Mesendoderm (in vitro differentiated cells): ENCODE results near the gene ZNF521.
"Not testable (repeated sequence)": the region's sequence is repeated elsewhere in the genome, so short reads cannot be mapped to it uniquely, and the experiment has no call there.

Experiments used
- DNase-seq: peaks from one replicate; pipeline ENCODE4 v3.0.0; 2013
- H2AK5ac ChIP-seq: 2 replicates; pipeline ENCODE4 v1.6.1; 2013; ENCODE audit warnings: low read length, inconsistent platforms
- H2BK120ac ChIP-seq: 2 replicates; pipeline ENCODE4 v1.6.1; 2013; ENCODE audit warnings: low read depth, mild to moderate bottlenecking, low read length, moderate library complexity, mixed read lengths
- H2BK15ac ChIP-seq: replicated peaks from 2 replicates; pipeline ENCODE4 v1.6.1; 2013; ENCODE audit warnings: low read depth, mild to moderate bottlenecking, moderate library complexity
- H2BK5ac ChIP-seq: 2 replicates; pipeline ENCODE4 v1.6.1; 2013; ENCODE audit warnings: low read length, inconsistent platforms
- H3K18ac ChIP-seq: 2 replicates; pipeline ENCODE4 v1.6.1; 2013; ENCODE audit warnings: mild to moderate bottlenecking, low read length, mixed read lengths
- H3K23ac ChIP-seq: one replicate; pipeline ENCODE4 v1.6.1; 2013; ENCODE audit warnings: low read length
- H3K27ac ChIP-seq: 2 replicates; pipeline ENCODE4 v1.5.1; 2013; ENCODE audit warnings: low read depth, mild to moderate bottlenecking, inconsistent platforms, low read length, moderate library complexity
- H3K27me3 ChIP-seq: 2 replicates; pipeline ENCODE4 v1.6.1; 2013; ENCODE audit warnings: low read length, control low read depth, mild to moderate bottlenecking, inconsistent platforms; ENCODE audit not compliant: insufficient read depth, poor library complexity
- H3K36me3 ChIP-seq: 2 replicates; pipeline ENCODE4 v1.6.1; 2013; ENCODE audit warnings: low read length, inconsistent platforms; ENCODE audit not compliant: control insufficient read depth, insufficient read depth
- H3K4ac ChIP-seq: one replicate; pipeline ENCODE4 v1.6.1; 2013; ENCODE audit warnings: low read depth, mild to moderate bottlenecking, low read length, moderate library complexity
- H3K4me1 ChIP-seq: 2 replicates; pipeline ENCODE4 v1.6.1; 2013; ENCODE audit warnings: low read depth, low read length, inconsistent platforms; ENCODE audit not compliant: control insufficient read depth
- H3K4me2 ChIP-seq: 2 replicates; pipeline ENCODE4 v1.6.1; 2013; ENCODE audit warnings: low read length
- H3K4me3 ChIP-seq: 2 replicates; pipeline ENCODE4 v1.5.1; 2013; ENCODE audit warnings: mild to moderate bottlenecking, low read length
- H3K56ac ChIP-seq: one replicate; pipeline ENCODE4 v1.6.1; 2013; ENCODE audit warnings: low read length
- H3K79me1 ChIP-seq: 2 replicates; pipeline ENCODE4 v1.6.1; 2013; ENCODE audit warnings: low read length, inconsistent platforms
- H3K79me2 ChIP-seq: 2 replicates; pipeline ENCODE4 v1.6.1; 2013; ENCODE audit warnings: mild to moderate bottlenecking, low read length; ENCODE audit not compliant: control insufficient read depth, insufficient read depth
- H3K9ac ChIP-seq: 2 replicates; pipeline ENCODE4 v1.6.1; 2013; ENCODE audit warnings: low read length, inconsistent platforms
- H4K5ac ChIP-seq: one replicate; pipeline ENCODE4 v1.6.1; 2013; ENCODE audit warnings: low read length
- H4K8ac ChIP-seq: one replicate; pipeline ENCODE4 v1.6.1; 2013; ENCODE audit warnings: low read depth, mild to moderate bottlenecking, control low read depth, low read length, moderate library complexity
- WGBS: extraction: QIAGEN DNeasy Blood & Tissue Kit; methylation state at CpG from one replicate; pipeline ENCODE4 v1.1.7; 2013; ENCODE audit warnings: low lambda C conversion rate, missing lambda C conversion rate; ENCODE audit not compliant: insufficient coverage; ENCODE audit errors: extremely low coverage; 5-methylcytosine and 5-hydroxymethylcytosine counted together

Gene ZNF521

DNA sequence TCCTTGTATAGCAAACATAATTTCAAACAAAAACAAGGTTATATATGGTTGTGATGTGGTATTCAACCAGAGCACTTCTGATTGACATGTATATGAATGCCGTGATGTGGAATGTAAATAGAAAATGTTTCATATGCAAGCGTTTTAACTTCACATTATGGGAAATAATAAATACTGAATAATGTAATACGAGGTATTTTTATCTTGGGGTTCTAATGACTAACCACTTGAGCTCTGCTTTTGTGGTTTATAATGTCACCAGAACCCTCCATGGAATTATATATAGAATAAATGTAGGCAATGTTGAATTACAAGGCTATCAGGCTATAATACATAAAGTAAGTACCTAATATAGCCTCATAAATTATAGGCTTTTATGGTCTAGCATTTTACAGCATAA is 72.4 kb downstream of the ZNF521 start:
- 100% methylated on average over 2 of the region's 3 CpGs for WGBS
- Histone ChIP-seq H3K27ac (no peak overlapping the region), H4K5ac (no peak overlapping the region), H3K9ac (no peak overlapping the region), H3K4me1 (no peaks in the 10 kb centered on the region), H3K27me3 (no peaks in the 10 kb centered on the region), H2BK15ac (no peak overlapping the region), H2BK120ac (no peak overlapping the region), H2BK5ac (no peak overlapping the region), H3K18ac (no peak overlapping the region), H3K79me1 (peaks cover 4% of the 10 kb centered on the region), H3K36me3 (no peaks in the 10 kb centered on the region), H3K56ac (no peak overlapping the region), H3K79me2 (no peaks in the 10 kb centered on the region), H3K23ac (no peak overlapping the region), H3K4me3 (no peak overlapping the region), H3K4me2 (no peak overlapping the region), H3K4ac (no peak overlapping the region), H2AK5ac (no peak overlapping the region), H4K8ac (no peak overlapping the region)
- DNase-seq: no peak

- Histone ChIP-seq H2BK5ac (no peak overlapping the region), H3K27ac (no peak overlapping the region), H3K4ac (no peak overlapping the region), H3K79me1 (peaks cover 4% of the 10 kb centered on the region), H3K9ac (no peak overlapping the region), H3K79me2 (no peaks in the 10 kb centered on the region), H3K4me3 (no peak overlapping the region), H3K4me1 (no peaks in the 10 kb centered on the region), H2BK120ac (no peak overlapping the region), H4K8ac (no peak overlapping the region), H2BK15ac (no peak overlapping the region), H3K23ac (no peak overlapping the region), H3K27me3 (no peaks in the 10 kb centered on the region), H3K36me3 (no peaks in the 10 kb centered on the region), H2AK5ac (no peak overlapping the region), H4K5ac (no peak overlapping the region), H3K18ac (no peak overlapping the region), H3K4me2 (no peak overlapping the region), H3K56ac (no peak overlapping the region)
- DNase-seq: no peak
- no CpG with 5 or more reads among the region's 2 CpGs for WGBS
Measured at GRCh38 chr18:25279133-25279532, 72.8 kb downstream of the ZNF521 start.

- no peak overlapping the region for H3K4me3 ChIP-seq
- H3K79me1 ChIP-seq: peaks cover 4% of the 10 kb centered on the region
- H3K56ac ChIP-seq: no peak overlapping the region
- no peaks in the 10 kb centered on the region for H3K79me2 ChIP-seq
- H3K4me2 ChIP-seq: no peak overlapping the region
- no peak overlapping the region for H3K18ac ChIP-seq
- no peak overlapping the region for H2BK15ac ChIP-seq
- H3K27me3 ChIP-seq: no peaks in the 10 kb centered on the region
- no peak overlapping the region for H2BK5ac ChIP-seq
- no peak overlapping the region for H2AK5ac ChIP-seq
- no peak overlapping the region for H3K23ac ChIP-seq
- H3K9ac ChIP-seq: no peak overlapping the region
- no peak overlapping the region for H2BK120ac ChIP-seq
- no peaks in the 10 kb centered on the region for H3K36me3 ChIP-seq
- H3K4me1 ChIP-seq: no peaks in the 10 kb centered on the region
- no peak overlapping the region for H4K8ac ChIP-seq
- H3K4ac ChIP-seq: no peak overlapping the region
- H3K27ac ChIP-seq: no peak overlapping the region
- no peak for DNase-seq
- no peak overlapping the region for H4K5ac ChIP-seq
- no CpG with 5 or more reads among the region's 4 CpGs for WGBS
Measured at GRCh38 chr18:25278394-25278793, 73.6 kb downstream of the ZNF521 start.

DNA sequence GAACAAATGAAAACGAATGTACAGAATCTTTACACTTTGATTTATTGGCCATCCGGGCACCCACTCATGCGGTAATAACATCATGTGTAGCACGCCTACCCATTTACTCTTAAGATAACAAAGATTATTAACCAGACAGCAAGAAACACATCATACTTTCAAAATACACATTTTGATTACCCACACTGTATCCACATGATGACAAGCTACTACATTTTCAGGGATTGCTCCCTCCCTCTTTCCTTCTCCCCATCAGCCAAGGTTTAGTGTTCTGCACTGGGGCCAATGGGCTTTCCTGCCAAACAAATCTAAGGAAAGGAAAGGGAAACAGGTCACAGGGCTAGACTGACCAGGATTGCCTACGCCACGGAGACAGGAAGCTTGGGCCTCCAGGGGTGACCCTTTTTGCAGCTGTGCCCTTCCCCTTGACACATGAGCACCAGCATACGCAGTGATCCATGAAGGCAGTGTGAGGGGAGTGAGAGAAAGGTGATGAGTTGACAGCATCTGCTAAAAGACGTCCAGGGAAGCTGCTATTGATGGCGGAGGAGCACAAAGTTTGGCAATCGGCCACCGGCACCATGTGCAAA is 76.5 kb downstream of the ZNF521 start:
- Histone ChIP-seq H4K8ac (no peak overlapping the region), H3K36me3 (no peaks in the 10 kb centered on the region), H3K79me2 (no peaks in the 10 kb centered on the region), H2AK5ac (no peak overlapping the region), H3K23ac (no peak overlapping the region), H3K4me2 (no peak overlapping the region), H2BK120ac (no peak overlapping the region), H3K18ac (no peak overlapping the region), H3K79me1 (peaks cover 2% of the 10 kb centered on the region), H4K5ac (no peak overlapping the region), H2BK15ac (no peak overlapping the region), H3K56ac (no peak overlapping the region), H3K4ac (no peak overlapping the region), H3K27ac (no peak overlapping the region), H3K4me1 (no peaks in the 10 kb centered on the region), H3K4me3 (no peak overlapping the region), H3K27me3 (no peaks in the 10 kb centered on the region), H3K9ac (no peak overlapping the region), H2BK5ac (no peak overlapping the region)
- WGBS: no CpG with 5 or more reads among the region's 11 CpGs
- DNase-seq: no peak

DNA sequence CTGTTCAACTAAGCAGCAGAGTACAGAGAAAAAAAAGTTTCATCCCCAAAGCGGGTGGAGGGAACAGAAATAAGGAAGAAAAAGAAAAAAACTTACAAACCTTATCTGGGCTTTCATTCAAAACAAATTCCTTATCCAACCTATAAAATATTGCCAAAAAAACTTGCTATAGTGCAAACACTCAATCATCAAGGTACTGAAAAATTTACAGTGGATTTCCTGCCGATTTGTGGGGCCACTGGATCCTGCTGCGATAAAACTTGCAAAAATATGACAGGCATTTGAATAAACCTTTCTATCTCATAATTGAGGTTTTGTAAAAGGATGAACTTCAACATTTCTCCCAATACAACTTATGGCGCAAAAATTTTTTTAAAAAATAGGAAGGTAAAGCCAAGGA is 77.0 kb downstream of the ZNF521 start:
- Histone ChIP-seq H3K56ac (no peak overlapping the region), H3K79me1 (peaks cover 2% of the 10 kb centered on the region), H3K79me2 (no peaks in the 10 kb centered on the region), H4K8ac (no peak overlapping the region), H3K27ac (no peak overlapping the region), H3K4ac (no peak overlapping the region), H2BK120ac (no peak overlapping the region), H3K36me3 (no peaks in the 10 kb centered on the region), H2AK5ac (no peak overlapping the region), H3K4me1 (no peaks in the 10 kb centered on the region), H4K5ac (no peak overlapping the region), H3K4me2 (no peak overlapping the region), H3K23ac (no peak overlapping the region), H2BK15ac (no peak overlapping the region), H3K9ac (no peak overlapping the region), H3K18ac (no peak overlapping the region), H2BK5ac (no peak overlapping the region), H3K27me3 (no peaks in the 10 kb centered on the region), H3K4me3 (no peak overlapping the region)
- no CpG with 5 or more reads among the region's 4 CpGs for WGBS
- no peak for DNase-seq

- H3K4me2 ChIP-seq, H3K4me1 ChIP-seq, H3K9ac ChIP-seq, H3K27ac ChIP-seq, H2AK5ac ChIP-seq, H3K23ac ChIP-seq, H3K79me2 ChIP-seq, H3K79me1 ChIP-seq, H4K8ac ChIP-seq, H3K18ac ChIP-seq, H3K4me3 ChIP-seq, H2BK120ac ChIP-seq, H4K5ac ChIP-seq, H3K36me3 ChIP-seq, H2BK15ac ChIP-seq, H3K56ac ChIP-seq, H3K4ac ChIP-seq, H2BK5ac ChIP-seq, H3K27me3 ChIP-seq: not testable (repeated sequence)
- DNase-seq: peak; percentile 48
- no CpG with 5 or more reads among the region's 12 CpGs for WGBS
Measured at GRCh38 chr18:25266931-25267527, 84.9 kb downstream of the ZNF521 start.
